B cell (primary cell): ENCODE measurements around the gene FUBP3. TPM values are rescaled to one million over a fixed set of nuclear protein-coding genes. Genes with fewer than 3 reads are reported as not detected.

Experiments used
- ATAC-seq: fragments of 200-7000 bp; cut with Tn5 transposase; one replicate; pipeline ENCODE4 v1.10.0; 2021; ENCODE audit warnings: low read depth, mild to moderate bottlenecking, moderate number of reproducible peaks, moderate library complexity
- CTCF ChIA-PET: fragments of 350-600 bp; sonication (Branson Sonifier 250); formaldehyde crosslinking; loops from one replicate; lab custom pipeline; 2021; ENCODE audit warnings: antibody characterized with exemption, inconsistent platforms; lab: Charles Lee
- POLR2A ChIA-PET: fragments of 350-600 bp; sonication (Branson Sonifier 250); formaldehyde crosslinking; loops from one replicate; lab custom pipeline; 2021; ENCODE audit warnings: antibody characterized with exemption; lab: Charles Lee
- DNase-seq: peaks from one replicate; pipeline ENCODE4 v3.0.0; 2013
- H2AFZ ChIP-seq: 2 replicates; pipeline ENCODE4 v1.6.1; 2012; ENCODE audit warnings: mild to moderate bottlenecking, low read depth, low read length; ENCODE audit not compliant: insufficient read depth, poor library complexity, severe bottlenecking
- H3K27ac ChIP-seq, 2 donors: 1 replicate in 1 of 2; 2 replicates in 1 of 2; pipeline ENCODE4 v1.5.1; 2012 to 2013; ENCODE audit warnings: low read length in 2 of 2, mild to moderate bottlenecking in 2 of 2, moderate library complexity in 1 of 2
- H3K27me3 ChIP-seq, 4 experiments: fragments of 200-600 bp in 1 of 4; sonication (generic) in 1 of 4; replicated peaks in 1 of 4; 1 replicate in 2 of 4; 2 replicates in 2 of 4; pipeline versions ENCODE4 v1.6.1 to v1.7.0; 2013 to 2016; ENCODE audit warnings: low read length in 3 of 4, mild to moderate bottlenecking in 2 of 4, mixed read lengths in 1 of 4, moderate library complexity in 1 of 4; ENCODE audit not compliant: insufficient read depth in 4 of 4, control insufficient read depth in 3 of 4; ENCODE audit errors: control extremely low read depth in 1 of 4
- H3K36me3 ChIP-seq, 2 experiments: replicated peaks in 1 of 2; 1 replicate in 1 of 2; 2 replicates in 1 of 2; pipeline versions ENCODE4 v1.6.1 to v1.7.1; 2013; ENCODE audit warnings: low read length in 1 of 2; ENCODE audit not compliant: insufficient read depth in 2 of 2, control insufficient read depth in 1 of 2; ENCODE audit errors: control extremely low read depth in 1 of 2, extremely low read depth in 1 of 2
- H3K4me1 ChIP-seq, 2 donors: fragments of 200-600 bp in 1 of 2; sonication (generic) in 1 of 2; 1 replicate in 1 of 2; 2 replicates in 1 of 2; pipeline versions ENCODE4 v1.5.1 to v1.6.1; 2013 to 2017; ENCODE audit warnings: low read length in 2 of 2; ENCODE audit not compliant: control insufficient read depth in 2 of 2, insufficient read depth in 2 of 2
- H3K4me2 ChIP-seq: replicated peaks from 2 replicates; pipeline ENCODE3; 2012; ENCODE audit warnings: mild to moderate bottlenecking, low read depth, low read length; ENCODE audit not compliant: poor library complexity, severe bottlenecking
- H3K4me3 ChIP-seq, 5 experiments: fragments of 200-600 bp in 1 of 5; sonication (generic) in 1 of 5; 1 replicate in 3 of 5; 2 replicates in 2 of 5; pipeline versions ENCODE4 v1.5.1 to v1.7.0; 2011 to 2016; ENCODE audit warnings: low read length in 4 of 5, mild to moderate bottlenecking in 4 of 5, low read depth in 2 of 5, control low read depth in 1 of 5, moderate library complexity in 1 of 5; ENCODE audit not compliant: insufficient read depth in 1 of 5; ENCODE audit errors: control extremely low read depth in 1 of 5, extremely low read depth in 1 of 5
- H3K79me2 ChIP-seq: fragments of 200-600 bp; sonication (generic); one replicate; pipeline ENCODE4 v1.6.0; 2016; ENCODE audit warnings: low read length; ENCODE audit not compliant: control insufficient read depth, insufficient read depth
- H3K9ac ChIP-seq: fragments of 200-600 bp; sonication (generic); 2 replicates; pipeline ENCODE4 v1.6.1; 2017; ENCODE audit warnings: mild to moderate bottlenecking, low read length, moderate library complexity
- H3K9me3 ChIP-seq, 3 donors: one replicate each; pipeline versions ENCODE4 v1.6.1 to v1.7.1; 2013; ENCODE audit warnings: low read length in 2 of 3; ENCODE audit not compliant: control insufficient read depth in 2 of 3, insufficient read depth in 1 of 3; ENCODE audit errors: control extremely low read depth in 1 of 3
- H4K20me1 ChIP-seq: 2 replicates; pipeline ENCODE4 v1.6.0; 2012; ENCODE audit warnings: mild to moderate bottlenecking, low read length; ENCODE audit not compliant: insufficient read depth, control insufficient read depth, poor library complexity, severe bottlenecking
- H3K27ac Mint-ChIP-seq: one replicate; pipeline ENCODE4 v1.8.0; 2021; ENCODE audit warnings: mixed read lengths
- H3K27me3 Mint-ChIP-seq: one replicate; pipeline ENCODE4 v1.8.0; 2021; ENCODE audit warnings: mixed read lengths
- H3K4me1 Mint-ChIP-seq: one replicate; pipeline ENCODE4 v1.8.0; 2021; ENCODE audit warnings: mixed read lengths
- H3K4me3 Mint-ChIP-seq: one replicate; pipeline ENCODE4 v1.8.0; 2021; ENCODE audit warnings: mixed read lengths
- H3K9me3 Mint-ChIP-seq: one replicate; pipeline ENCODE4 v1.8.0; 2022; ENCODE audit warnings: mixed read lengths; ENCODE audit not compliant: insufficient read depth
- EZH2 ChIP-seq: IDR thresholded peaks from 2 replicates; pipeline ENCODE4 v1.6.1; 2012; ENCODE audit warnings: borderline replicate concordance, low read depth, mild to moderate bottlenecking, moderate library complexity, low read length; ENCODE audit not compliant: insufficient read depth, poor library complexity, severe bottlenecking
- WGBS: methylation state at CpG from one replicate; pipeline ENCODE4 v1.1.5; 2013; ENCODE audit warnings: missing lambda C conversion rate; ENCODE audit not compliant: insufficient coverage; 5-methylcytosine and 5-hydroxymethylcytosine counted together
- intact Hi-C: fragments of 100-400 bp; cut with micrococcal nuclease; formaldehyde crosslinking; loops from one replicate; pipeline ENCODE4 v1.10.0; 2022
- polyA plus RNA-seq: library from polyadenylated mRNA; depleted of rRNA; stranded (reverse); fragments of >200 nt; gene quantifications from 2 replicates; pipeline ENCODE4 v1.2.3, GENCODE V29; 2012
- total RNA-seq, 2 donors: library from RNA; stranded (reverse); fragments of 120-200 nt in 1 of 2; gene quantifications; 1 replicate in 1 of 2; 2 replicates in 1 of 2; pipeline versions ENCODE4 v1.2.3 to v1.2.4, GENCODE V29; 2013 to 2022
- TF ChIP-seq, protein P1 (sequence below): fragments of 200-600 bp; IDR thresholded peaks from one replicate; pipeline ENCODE4 v1.8.0; 2022; ENCODE audit warnings: antibody characterized with exemption, mild to moderate bottlenecking

Gene FUBP3
- total and polyA plus RNA-seq, 2 donors (not counting 1 experiment from before 2014, with no cell fraction given), result 45.7 to 79.4 TPM

DNA sequence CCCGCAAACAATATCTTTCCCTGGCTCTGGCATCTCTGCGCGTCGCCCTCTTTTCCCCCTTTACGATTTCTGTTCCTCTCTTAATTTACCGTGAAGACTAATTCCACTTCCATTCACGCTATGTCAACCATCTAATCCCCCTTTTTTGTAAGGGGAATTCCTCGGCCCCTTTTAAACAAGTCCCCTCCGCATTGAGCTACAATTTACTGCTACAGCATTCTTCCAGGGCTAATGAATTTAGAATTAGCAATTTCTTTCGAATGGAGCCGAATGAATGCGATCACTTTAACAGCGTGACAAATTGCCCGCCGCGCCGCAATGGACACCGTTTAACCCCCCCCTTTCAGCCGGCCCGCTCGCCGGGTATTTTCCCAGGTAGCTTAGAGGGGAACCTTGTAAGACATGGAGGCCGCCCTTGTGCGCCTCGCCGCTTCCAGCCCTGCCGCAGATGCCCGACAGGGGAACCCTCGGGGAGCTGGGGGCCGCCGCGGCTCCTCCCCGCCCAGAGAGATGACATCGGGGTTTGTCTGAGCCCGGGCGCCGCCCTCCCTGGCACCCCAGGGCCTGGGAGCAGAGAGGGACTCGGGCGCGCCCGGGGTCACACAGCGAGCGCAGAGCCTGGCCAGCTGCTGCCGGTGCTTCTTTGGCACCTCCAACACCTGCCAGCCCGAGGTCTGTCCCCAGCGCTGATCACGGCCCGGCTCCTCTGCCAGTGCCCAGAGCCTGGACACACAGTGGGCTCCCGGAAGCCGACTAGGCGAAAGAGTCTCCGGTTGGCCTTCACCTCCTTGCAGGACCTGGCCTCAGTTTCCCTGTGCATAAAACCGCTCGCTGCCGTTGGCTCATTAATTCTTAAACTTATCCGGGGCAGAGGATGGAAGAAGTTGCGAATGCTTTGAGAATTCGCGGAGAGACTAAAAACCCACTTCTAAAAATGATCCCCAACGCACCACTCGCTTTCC is 86.3 kb downstream of the FUBP3 start:
- Mint-ChIP-seq H3K27ac (no peak overlapping the region), H3K9me3 (no peaks in the 10 kb centered on the region), H3K27me3 (peaks cover 59% of the 10 kb centered on the region), H3K4me3 (peak overlapping the region; percentile 75), H3K4me1 (peaks cover 25% of the 10 kb centered on the region)
- H3K4me3 ChIP-seq, result no peak overlapping the region
- intact Hi-C loops, result no loop called here
- DNase-seq (peak; percentile 56), ATAC-seq (no peak)
- H3K4me2 ChIP-seq, result peak overlapping the region; percentile 45
- no peak overlapping the region for H3K9ac ChIP-seq
- ChIA-PET CTCF (interaction anchor here (1.1 kb wide), 1 partner anchor 17 kb away, joined by 3 read pairs; no protein-coding TSS in a partner anchor), POLR2A (no interaction called here)
- peaks cover 0 to 30% (median 0%) of the 10 kb centered on the region in 3 donors for H3K9me3 ChIP-seq
- H3K79me2 ChIP-seq, result no peaks in the 10 kb centered on the region
- peak overlapping the region; percentile 6 for H2AFZ ChIP-seq
- 7% methylated on average over 58 of the region's 61 CpGs for WGBS
- TF ChIP-seq EZH2, result peak; percentile 92
- TF ChIP-seq, protein P1, sequence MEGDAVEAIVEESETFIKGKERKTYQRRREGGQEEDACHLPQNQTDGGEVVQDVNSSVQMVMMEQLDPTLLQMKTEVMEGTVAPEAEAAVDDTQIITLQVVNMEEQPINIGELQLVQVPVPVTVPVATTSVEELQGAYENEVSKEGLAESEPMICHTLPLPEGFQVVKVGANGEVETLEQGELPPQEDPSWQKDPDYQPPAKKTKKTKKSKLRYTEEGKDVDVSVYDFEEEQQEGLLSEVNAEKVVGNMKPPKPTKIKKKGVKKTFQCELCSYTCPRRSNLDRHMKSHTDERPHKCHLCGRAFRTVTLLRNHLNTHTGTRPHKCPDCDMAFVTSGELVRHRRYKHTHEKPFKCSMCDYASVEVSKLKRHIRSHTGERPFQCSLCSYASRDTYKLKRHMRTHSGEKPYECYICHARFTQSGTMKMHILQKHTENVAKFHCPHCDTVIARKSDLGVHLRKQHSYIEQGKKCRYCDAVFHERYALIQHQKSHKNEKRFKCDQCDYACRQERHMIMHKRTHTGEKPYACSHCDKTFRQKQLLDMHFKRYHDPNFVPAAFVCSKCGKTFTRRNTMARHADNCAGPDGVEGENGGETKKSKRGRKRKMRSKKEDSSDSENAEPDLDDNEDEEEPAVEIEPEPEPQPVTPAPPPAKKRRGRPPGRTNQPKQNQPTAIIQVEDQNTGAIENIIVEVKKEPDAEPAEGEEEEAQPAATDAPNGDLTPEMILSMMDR, result no peak
- H3K4me1 ChIP-seq, result peaks cover 55 to 62% of the 10 kb centered on the region in 2 donors
- H3K27me3 ChIP-seq, result peaks cover 0 to 76% (median 47%) of the 10 kb centered on the region in 4 experiments
- no peaks in the 10 kb centered on the region for H3K36me3 ChIP-seq
- no peak overlapping the region for H3K27ac ChIP-seq
- H4K20me1 ChIP-seq, result no peaks in the 10 kb centered on the region
